Measurements from ENCODE around the gene NOD1.

DNA sequence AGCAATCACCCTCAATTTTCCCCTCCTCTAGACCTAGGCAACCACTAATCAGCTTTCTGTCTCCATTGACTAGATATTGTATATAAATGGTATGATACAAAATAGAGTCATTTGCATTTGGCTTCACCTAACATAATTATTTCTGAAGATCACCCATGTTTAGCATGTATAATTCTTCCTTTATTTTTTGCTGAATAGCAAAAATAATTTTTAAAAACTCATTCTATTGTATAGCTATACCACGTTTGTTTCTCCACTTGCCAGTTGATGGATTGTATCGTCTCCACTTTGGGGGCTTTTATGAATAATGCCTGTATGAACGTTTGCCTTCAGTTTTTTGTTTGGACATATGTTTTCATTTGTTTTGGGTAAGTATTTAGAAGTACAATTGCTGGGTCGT is 98.8 kb downstream of the NOD1 start:
- TF ChIP-seq, protein P1, sequence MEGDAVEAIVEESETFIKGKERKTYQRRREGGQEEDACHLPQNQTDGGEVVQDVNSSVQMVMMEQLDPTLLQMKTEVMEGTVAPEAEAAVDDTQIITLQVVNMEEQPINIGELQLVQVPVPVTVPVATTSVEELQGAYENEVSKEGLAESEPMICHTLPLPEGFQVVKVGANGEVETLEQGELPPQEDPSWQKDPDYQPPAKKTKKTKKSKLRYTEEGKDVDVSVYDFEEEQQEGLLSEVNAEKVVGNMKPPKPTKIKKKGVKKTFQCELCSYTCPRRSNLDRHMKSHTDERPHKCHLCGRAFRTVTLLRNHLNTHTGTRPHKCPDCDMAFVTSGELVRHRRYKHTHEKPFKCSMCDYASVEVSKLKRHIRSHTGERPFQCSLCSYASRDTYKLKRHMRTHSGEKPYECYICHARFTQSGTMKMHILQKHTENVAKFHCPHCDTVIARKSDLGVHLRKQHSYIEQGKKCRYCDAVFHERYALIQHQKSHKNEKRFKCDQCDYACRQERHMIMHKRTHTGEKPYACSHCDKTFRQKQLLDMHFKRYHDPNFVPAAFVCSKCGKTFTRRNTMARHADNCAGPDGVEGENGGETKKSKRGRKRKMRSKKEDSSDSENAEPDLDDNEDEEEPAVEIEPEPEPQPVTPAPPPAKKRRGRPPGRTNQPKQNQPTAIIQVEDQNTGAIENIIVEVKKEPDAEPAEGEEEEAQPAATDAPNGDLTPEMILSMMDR (IDR thresholded peaks at IDR 0.05): no peak
- TF ChIP-seq POLR2AphosphoS5 (IDR thresholded peaks at IDR 0.05; ENCODE audit: low read depth, low read length): no peak
- TF ChIP-seq SIN3A (IDR thresholded peaks at IDR 0.05; ENCODE audit: borderline replicate concordance, insufficient read depth, low read depth, low read length): no peak
- TF ChIP-seq, protein P2, sequence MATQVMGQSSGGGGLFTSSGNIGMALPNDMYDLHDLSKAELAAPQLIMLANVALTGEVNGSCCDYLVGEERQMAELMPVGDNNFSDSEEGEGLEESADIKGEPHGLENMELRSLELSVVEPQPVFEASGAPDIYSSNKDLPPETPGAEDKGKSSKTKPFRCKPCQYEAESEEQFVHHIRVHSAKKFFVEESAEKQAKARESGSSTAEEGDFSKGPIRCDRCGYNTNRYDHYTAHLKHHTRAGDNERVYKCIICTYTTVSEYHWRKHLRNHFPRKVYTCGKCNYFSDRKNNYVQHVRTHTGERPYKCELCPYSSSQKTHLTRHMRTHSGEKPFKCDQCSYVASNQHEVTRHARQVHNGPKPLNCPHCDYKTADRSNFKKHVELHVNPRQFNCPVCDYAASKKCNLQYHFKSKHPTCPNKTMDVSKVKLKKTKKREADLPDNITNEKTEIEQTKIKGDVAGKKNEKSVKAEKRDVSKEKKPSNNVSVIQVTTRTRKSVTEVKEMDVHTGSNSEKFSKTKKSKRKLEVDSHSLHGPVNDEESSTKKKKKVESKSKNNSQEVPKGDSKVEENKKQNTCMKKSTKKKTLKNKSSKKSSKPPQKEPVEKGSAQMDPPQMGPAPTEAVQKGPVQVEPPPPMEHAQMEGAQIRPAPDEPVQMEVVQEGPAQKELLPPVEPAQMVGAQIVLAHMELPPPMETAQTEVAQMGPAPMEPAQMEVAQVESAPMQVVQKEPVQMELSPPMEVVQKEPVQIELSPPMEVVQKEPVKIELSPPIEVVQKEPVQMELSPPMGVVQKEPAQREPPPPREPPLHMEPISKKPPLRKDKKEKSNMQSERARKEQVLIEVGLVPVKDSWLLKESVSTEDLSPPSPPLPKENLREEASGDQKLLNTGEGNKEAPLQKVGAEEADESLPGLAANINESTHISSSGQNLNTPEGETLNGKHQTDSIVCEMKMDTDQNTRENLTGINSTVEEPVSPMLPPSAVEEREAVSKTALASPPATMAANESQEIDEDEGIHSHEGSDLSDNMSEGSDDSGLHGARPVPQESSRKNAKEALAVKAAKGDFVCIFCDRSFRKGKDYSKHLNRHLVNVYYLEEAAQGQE (IDR thresholded peaks at IDR 0.05; ENCODE audit: insufficient read depth in 1 of 2, low read depth in 2 of 2, low read length in 1 of 2): no peak
- TF ChIP-seq TCF7L2 (IDR thresholded peaks at IDR 0.05; ENCODE audit: low read depth, low read length): no peak
